Ascending aorta (tissue), 2 donors: ENCODE results near the gene PDLIM4. TPM values are rescaled to one million over a fixed set of nuclear protein-coding genes. Genes with fewer than 3 reads are reported as not detected.

Source experiments
- DNase-seq, 2 donors: peaks; one replicate each; pipeline ENCODE4 v3.0.0-alpha.2; 2019; ENCODE audit warnings: low spot score in 2 of 2
- H3K27ac ChIP-seq, 2 donors: fragments of 200-600 bp; sonication (generic); one replicate each; pipeline ENCODE4 v1.5.1; 2016 to 2017; ENCODE audit warnings: mild to moderate bottlenecking in 1 of 2
- H3K27me3 ChIP-seq: fragments of 200-600 bp; sonication (generic); one replicate; pipeline ENCODE4 v1.5.1; 2017
- H3K36me3 ChIP-seq, 2 donors: fragments of 200-600 bp; sonication (generic); one replicate each; pipeline ENCODE4 v1.5.1; 2016
- H3K4me1 ChIP-seq, 2 donors: fragments of 200-600 bp; sonication (generic); one replicate each; pipeline ENCODE4 v1.5.1; 2016 to 2017; ENCODE audit warnings: mild to moderate bottlenecking in 1 of 2
- H3K4me3 ChIP-seq, 2 donors: fragments of 200-600 bp; sonication (generic); one replicate each; pipeline ENCODE4 v1.5.1; 2016 to 2017; ENCODE audit warnings: mild to moderate bottlenecking in 1 of 2
- H3K9me3 ChIP-seq, 2 donors: fragments of 200-600 bp; sonication (generic); one replicate each; pipeline ENCODE4 v1.5.1; 2016
- CTCF ChIP-seq, 3 experiments: fragments of 200-600 bp in 2 of 3; fragments of 450-650 bp in 1 of 3; sonication (generic) in 2 of 3; IDR thresholded peaks; one replicate each; pipeline ENCODE4 v1.5.1; 2016 to 2019; ENCODE audit warnings: antibody characterized with exemption in 3 of 3, mild to moderate bottlenecking in 1 of 3, moderate library complexity in 1 of 3
- intact Hi-C: fragments of 100-400 bp; cut with DNase I; formaldehyde crosslinking; loops from one replicate; pipeline ENCODE4 v1.15.1; 2023
- total RNA-seq: library from RNA; depleted of rRNA; stranded (reverse); fragments of >200 nt; gene quantifications from one replicate; pipeline ENCODE4 v1.1.0, GENCODE V29; 2016

PDLIM4 gene
- total RNA-seq, 1 donor from 2014 or later, result 49.1 TPM

GRCh38 chr5:132295505-132296411, 38.3 kb downstream of the PDLIM4 start:
- Histone ChIP-seq H3K9me3 (no peaks in the 10 kb centered on the region), H3K36me3 (no peaks in the 10 kb centered on the region), H3K4me1 (peaks cover 3 to 17% of the 10 kb centered on the region in 2 donors), H3K4me3 (peak overlapping the region in 1 of 2 donors; percentile 71), H3K27ac (peak overlapping the region; percentile 89 to 99), H3K27me3 (no peaks in the 10 kb centered on the region)
- no peak for TF ChIP-seq CTCF (IDR thresholded peaks at IDR 0.05)
- DNase-seq, result no peak
- intact Hi-C loops, result loop anchor here (2.0 to 10.0 kb wide), 4 partner anchors 31 to 201 kb away; no protein-coding TSS in a partner anchor

GRCh38 chr5:132296412-132297016, 39.0 kb downstream of the PDLIM4 start:
- intact Hi-C loops, result loop anchor here (10.0 kb wide), 1 partner anchor 62 kb away; no protein-coding TSS in a partner anchor
- Histone ChIP-seq H3K27me3 (no peaks in the 10 kb centered on the region), H3K4me3 (no peak overlapping the region), H3K27ac (peak overlapping the region; percentile 89 to 99), H3K4me1 (peaks cover 3 to 17% of the 10 kb centered on the region in 2 donors), H3K36me3 (no peaks in the 10 kb centered on the region), H3K9me3 (no peaks in the 10 kb centered on the region)
- TF ChIP-seq CTCF (IDR thresholded peaks at IDR 0.05), result no peak
- DNase-seq, result no peak

GRCh38 chr5:132297211-132297940, 39.9 kb downstream of the PDLIM4 start:
- no peak for TF ChIP-seq CTCF (IDR thresholded peaks at IDR 0.05)
- no peak overlapping the region for H3K4me3 ChIP-seq
- no peaks in the 10 kb centered on the region for H3K36me3 ChIP-seq
- peaks cover 3 to 15% of the 10 kb centered on the region in 2 donors for H3K4me1 ChIP-seq
- intact Hi-C loops, result loop anchor here (10.0 kb wide), 1 partner anchor 63 kb away; no protein-coding TSS in a partner anchor
- DNase-seq, result no peak
- no peaks in the 10 kb centered on the region for H3K27me3 ChIP-seq
- H3K27ac ChIP-seq, result no peak overlapping the region
- H3K9me3 ChIP-seq, result no peaks in the 10 kb centered on the region

- no peak for TF ChIP-seq CTCF (IDR thresholded peaks at IDR 0.05)
- peak in 1 of 2 donors; percentile 28 for DNase-seq
- H3K27me3 ChIP-seq, result no peaks in the 10 kb centered on the region
- no peaks in the 10 kb centered on the region for H3K36me3 ChIP-seq
- no peaks in the 10 kb centered on the region for H3K9me3 ChIP-seq
- no peak overlapping the region for H3K27ac ChIP-seq
- intact Hi-C loops, result loop anchor here (10.0 kb wide), 1 partner anchor 64 kb away; no protein-coding TSS in a partner anchor
- peaks cover 0 to 8% of the 10 kb centered on the region in 2 donors for H3K4me1 ChIP-seq
- H3K4me3 ChIP-seq, result no peak overlapping the region
Observed at GRCh38 chr5:132298298-132299212, 41.1 kb downstream of the PDLIM4 start.
